Measurements from ENCODE around the gene CRYBA1. TPM values are rescaled to one million over a fixed set of nuclear protein-coding genes. Genes with fewer than 3 reads are reported as not detected.

Gene CRYBA1
- polyA plus RNA-seq, 3 donors: not detected

GRCh38 chr17:29212094-29212631, 34.5 kb upstream of the CRYBA1 start:
- no peaks in the 10 kb centered on the region for H3K27me3 Mint-ChIP-seq (ENCODE audit: low read depth in 3 of 3)
- WGBS (ENCODE audit: insufficient coverage): no CpG with 5 or more reads among the region's 1 CpG
- Histone ChIP-seq H3K4me1 (ENCODE audit: control insufficient read depth in 1 of 2, insufficient read depth in 2 of 2, low read length in 2 of 2) (peaks cover 31 to 32% of the 10 kb centered on the region in 2 donors), H3K27me3 (ENCODE audit: control insufficient read depth in 2 of 2, insufficient read depth in 2 of 2, low read length in 2 of 2) (no peaks in the 10 kb centered on the region), H2AFZ (ENCODE audit: insufficient read depth, low read depth, low read length, poor library complexity, severe bottlenecking) (no peak overlapping the region), H3K4me3 (replicated peaks in 1 of 3; ENCODE audit: low read depth in 2 of 3, low read length in 3 of 3) (no peak overlapping the region), H3K4me2 (replicated peaks; ENCODE audit: extremely low read depth, low read length, poor library complexity, severe bottlenecking) (no peak overlapping the region), H3K36me3 (replicated peaks in 1 of 2; ENCODE audit: control insufficient read depth in 1 of 2, insufficient read depth in 2 of 2, low read length in 2 of 2) (no peaks in the 10 kb centered on the region), H3K9me3 (replicated peaks in 1 of 2; ENCODE audit: control insufficient read depth in 1 of 2, insufficient read depth in 1 of 2, low read length in 2 of 2) (no peaks in the 10 kb centered on the region), H3K79me2 (ENCODE audit: insufficient read depth, low read length) (no peaks in the 10 kb centered on the region), H4K20me1 (ENCODE audit: insufficient read depth, low read length) (no peaks in the 10 kb centered on the region), H3K27ac (ENCODE audit: low read depth in 1 of 2, low read length in 2 of 2) (peak overlapping the region in 1 of 2 donors; percentile 76), H3K9ac (ENCODE audit: insufficient read depth, low read length, poor library complexity, severe bottlenecking) (no peak overlapping the region)
- DNase-seq: no peak
- peaks cover 0 to 2% (median 0%) of the 10 kb centered on the region in 7 donors for H3K9me3 Mint-ChIP-seq
- no peaks in the 10 kb centered on the region for H3K36me3 Mint-ChIP-seq
- no peak overlapping the region for H3K4me3 Mint-ChIP-seq
- intact Hi-C loops (cut with micrococcal nuclease): no loop called here
- peaks cover 40% of the 10 kb centered on the region for H3K4me1 Mint-ChIP-seq
- peak overlapping the region in 5 of 7 donors; percentile 45 to 91 (median 79) for H3K27ac Mint-ChIP-seq
- TF ChIP-seq CTCF (IDR thresholded peaks at IDR 0.05): no peak

GRCh38 chr17:29212681-29213121, 34.0 kb upstream of the CRYBA1 start:
- H3K27me3 ChIP-seq (ENCODE audit: control insufficient read depth in 2 of 2, insufficient read depth in 2 of 2, low read length in 2 of 2): no peaks in the 10 kb centered on the region
- no peaks in the 10 kb centered on the region for H3K79me2 ChIP-seq (ENCODE audit: insufficient read depth, low read length)
- DNase-seq: peak; percentile 34 to 77 (median 34)
- H4K20me1 ChIP-seq (ENCODE audit: insufficient read depth, low read length): no peaks in the 10 kb centered on the region
- no peak overlapping the region for H3K4me3 ChIP-seq (replicated peaks in 1 of 3; ENCODE audit: low read depth in 2 of 3, low read length in 3 of 3)
- H3K9ac ChIP-seq (ENCODE audit: insufficient read depth, low read length, poor library complexity, severe bottlenecking): no peak overlapping the region
- Mint-ChIP-seq H3K4me1 (peaks cover 44% of the 10 kb centered on the region), H3K27ac (peak overlapping the region; percentile 79 to 92 (median 87)), H3K27me3 (ENCODE audit: low read depth in 3 of 3) (peaks cover 0 to 1% (median 0%) of the 10 kb centered on the region in 3 donors), H3K4me3 (no peak overlapping the region), H3K9me3 (peaks cover 0 to 2% (median 0%) of the 10 kb centered on the region in 7 donors), H3K36me3 (no peaks in the 10 kb centered on the region)
- 80% methylated on average over 3 of the region's 5 CpGs for WGBS (ENCODE audit: insufficient coverage)
- H3K4me2 ChIP-seq (replicated peaks; ENCODE audit: extremely low read depth, low read length, poor library complexity, severe bottlenecking): no peak overlapping the region
- no peaks in the 10 kb centered on the region for H3K9me3 ChIP-seq (replicated peaks in 1 of 2; ENCODE audit: control insufficient read depth in 1 of 2, insufficient read depth in 1 of 2, low read length in 2 of 2)
- H3K36me3 ChIP-seq (replicated peaks in 1 of 2; ENCODE audit: control insufficient read depth in 1 of 2, insufficient read depth in 2 of 2, low read length in 2 of 2): no peaks in the 10 kb centered on the region
- H2AFZ ChIP-seq (ENCODE audit: insufficient read depth, low read depth, low read length, poor library complexity, severe bottlenecking): peak overlapping the region; percentile 56
- TF ChIP-seq CTCF (IDR thresholded peaks at IDR 0.05): no peak
- intact Hi-C loops (cut with micrococcal nuclease): no loop called here
- peaks cover 31 to 32% of the 10 kb centered on the region in 2 donors for H3K4me1 ChIP-seq (ENCODE audit: control insufficient read depth in 1 of 2, insufficient read depth in 2 of 2, low read length in 2 of 2)
- peak overlapping the region; percentile 43 to 76 for H3K27ac ChIP-seq (ENCODE audit: low read depth in 1 of 2, low read length in 2 of 2)

All from CD14-positive monocyte (primary cell).